Measurements from ENCODE around the gene CHD9NB.

- TF ChIP-seq MAX (IDR thresholded peaks at IDR 0.05; ENCODE audit: low read depth) (no peak), SIN3A (IDR thresholded peaks at IDR 0.05; ENCODE audit: borderline replicate concordance, low read depth, low read length) (no peak), EZH2phosphoT487 (IDR thresholded peaks at IDR 0.05; ENCODE audit: borderline replicate concordance, low read depth) (no peak), CTCF (IDR thresholded peaks at IDR 0.05) (no peak), RFX5 (IDR thresholded peaks at IDR 0.05; ENCODE audit: low read length) (no peak), RAD21 (IDR thresholded peaks at IDR 0.05; ENCODE audit: low read length) (no peak), JUND (IDR thresholded peaks at IDR 0.05) (no peak)
Measured at GRCh38 chr16:53057658-53058057, 5.0 kb upstream of the CHD9NB start.
